DND-41 (cell line): ENCODE data around the gene AUTS2.

ENCODE experiments used
- CTCF ChIP-seq: IDR thresholded peaks from 2 replicates; pipeline ENCODE4 v1.5.1; 2012; ENCODE audit warnings: borderline replicate concordance, low read length, moderate library complexity, mild to moderate bottlenecking; ENCODE audit not compliant: poor library complexity, severe bottlenecking; ENCODE audit errors: extremely low read depth
- EZH2 ChIP-seq: IDR thresholded peaks from 3 replicates; pipeline ENCODE4 v1.6.1; 2012; ENCODE audit warnings: borderline replicate concordance, low read depth, mild to moderate bottlenecking, moderate library complexity, low read length, inconsistent platforms; ENCODE audit not compliant: severe bottlenecking

GRCh38 chr7:70435634-70436033 lies 837.4 kb downstream of the AUTS2 start:
- no peak for TF ChIP-seq CTCF
- no peak for TF ChIP-seq EZH2
